Stimulated activated CD4-positive, alpha-beta T cell treated with anti-CD3 and anti-CD28 coated beads, Interleukin-15, amount 100 ng/mL, for 1 hour (primary cell): ENCODE results near the gene PRSS38.
"Not testable (repeated sequence)": the region's sequence is repeated elsewhere in the genome, so short reads cannot be mapped to it uniquely, and the experiment has no call there.

Experiments used
- DNase-seq, 2 donors: peaks; one replicate each; pipeline ENCODE4 v3.0.0-alpha.2; 2020; ENCODE audit warnings: low read depth in 1 of 2, low spot score in 1 of 2

The PRSS38 gene

DNA sequence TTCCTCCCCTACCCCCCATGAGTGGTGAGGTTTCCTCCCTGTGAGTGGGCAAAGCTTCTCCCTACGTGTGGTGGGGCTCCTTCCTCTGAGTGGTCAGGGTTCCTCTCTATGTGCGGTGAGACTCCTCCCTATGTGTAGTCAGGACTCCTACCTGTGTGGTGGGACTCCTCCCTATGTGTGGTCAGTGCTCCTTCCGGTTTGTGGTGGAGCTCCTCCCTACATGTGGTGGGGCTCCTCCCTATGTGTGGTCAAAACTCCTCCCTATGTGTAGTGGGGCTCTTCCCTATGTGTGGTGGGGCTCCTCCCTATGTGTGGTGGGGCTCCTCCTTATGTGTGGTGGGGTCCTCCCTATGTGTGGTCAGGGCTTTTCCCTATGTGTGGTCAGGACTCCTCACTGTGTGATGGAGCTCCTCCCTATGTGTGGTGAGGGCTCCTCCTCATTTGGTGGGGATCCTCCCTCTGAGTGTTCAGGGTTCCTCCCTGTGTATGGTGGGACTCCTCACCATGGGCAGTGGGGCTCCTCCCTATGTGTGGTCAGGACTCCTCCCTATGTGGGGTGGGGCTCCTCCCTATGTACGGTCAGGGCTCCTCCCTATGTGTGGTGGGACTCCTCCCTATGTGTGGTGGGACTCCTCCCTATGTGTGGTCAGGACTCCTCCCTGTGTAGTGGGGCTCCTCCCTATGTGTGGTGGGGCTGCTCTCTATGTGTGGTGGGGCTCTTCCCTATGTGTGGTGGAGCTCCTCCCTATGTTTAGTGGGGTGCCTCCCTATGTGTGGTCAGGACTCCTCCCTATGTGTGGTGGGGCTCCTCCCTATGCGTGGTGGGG lies 29.1 kb downstream of the PRSS38 start:
- DNase-seq, result no peak

DNA sequence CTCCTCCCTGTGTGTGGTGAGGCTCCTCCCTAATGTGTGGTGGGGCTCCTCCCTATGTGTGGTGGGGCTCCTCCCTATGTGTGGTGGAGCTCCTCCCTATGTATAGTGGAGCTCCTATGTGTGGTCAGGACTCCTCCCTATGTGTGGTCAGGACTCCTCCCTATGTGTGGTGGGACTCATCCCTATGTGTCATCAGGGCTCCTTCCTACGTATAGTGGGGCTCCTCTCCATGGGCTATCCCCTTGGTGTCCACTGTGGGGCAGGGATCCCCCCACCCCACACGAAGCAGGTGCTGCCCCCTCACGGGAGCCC lies 29.6 kb downstream of the PRSS38 start:
- DNase-seq, result no peak

DNA sequence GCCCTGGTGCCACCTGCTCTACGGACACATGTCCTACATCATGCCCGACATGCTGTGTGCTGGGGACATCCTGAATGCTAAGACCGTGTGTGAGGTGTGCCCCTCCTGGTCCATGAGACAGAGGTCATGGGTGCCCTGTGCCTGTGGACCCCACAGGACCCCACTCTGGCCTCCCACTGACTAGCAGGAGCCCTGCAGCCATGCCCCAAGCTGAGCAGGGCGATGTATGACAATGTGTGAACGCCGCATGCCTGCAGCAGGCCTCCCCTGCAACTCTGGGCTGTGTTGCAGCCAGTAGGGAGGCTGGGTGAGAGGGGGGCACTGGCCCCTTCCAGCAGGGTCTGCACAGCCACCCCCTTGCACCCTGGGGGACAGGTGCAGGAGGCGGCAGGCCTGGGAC lies 30.0 kb downstream of the PRSS38 start:
- DNase-seq, result no peak

DNA sequence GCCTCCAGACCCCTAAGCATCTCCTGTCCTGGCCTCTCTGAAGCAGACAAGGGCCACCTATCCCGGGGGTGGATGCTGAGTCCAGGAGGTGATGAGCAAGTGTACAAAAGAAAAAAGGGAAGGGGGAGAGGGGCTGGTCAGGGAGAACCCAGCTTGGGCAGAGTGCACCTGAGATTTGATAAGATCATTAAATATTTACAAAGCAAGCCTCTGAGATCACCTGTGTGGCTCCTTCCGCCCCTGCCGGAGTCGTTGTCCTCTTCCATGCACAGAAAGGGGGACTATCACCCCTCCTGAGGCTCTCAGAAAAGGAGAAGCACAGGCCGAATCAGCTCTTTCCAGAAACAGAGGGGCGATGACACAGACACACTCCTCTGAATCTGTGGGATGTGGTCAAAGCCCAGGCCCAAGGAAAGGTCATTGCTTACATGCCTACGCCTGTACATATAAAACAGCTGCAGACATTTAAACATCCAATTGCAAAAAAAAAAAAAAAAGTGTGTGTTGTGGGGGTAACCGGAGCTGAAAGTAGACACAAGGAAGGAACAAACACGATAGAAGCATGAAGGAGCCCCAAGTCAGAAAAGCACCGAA lies 30.9 kb downstream of the PRSS38 start:
- DNase-seq, result no peak

DNA sequence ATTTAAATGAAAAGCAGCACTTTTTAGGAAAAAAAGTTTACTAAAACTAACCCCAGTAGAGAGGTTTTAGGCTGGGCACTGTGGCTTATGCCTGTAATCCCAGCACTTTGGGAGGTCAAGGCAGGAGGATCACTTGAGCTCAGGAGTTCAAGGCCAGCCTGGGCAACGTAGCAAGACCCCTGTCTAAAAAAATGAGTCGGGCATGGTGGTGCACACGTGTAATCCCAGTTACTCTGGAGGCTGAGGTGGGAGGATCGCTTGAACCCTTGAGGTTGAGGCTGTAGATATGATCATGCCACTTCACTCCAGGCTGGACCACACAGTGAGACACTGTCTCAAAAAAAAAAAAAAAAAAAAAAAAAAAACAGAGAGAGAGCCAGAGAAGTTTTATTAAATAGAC lies 31.6 kb downstream of the PRSS38 start:
- not testable (repeated sequence) for DNase-seq

DNA sequence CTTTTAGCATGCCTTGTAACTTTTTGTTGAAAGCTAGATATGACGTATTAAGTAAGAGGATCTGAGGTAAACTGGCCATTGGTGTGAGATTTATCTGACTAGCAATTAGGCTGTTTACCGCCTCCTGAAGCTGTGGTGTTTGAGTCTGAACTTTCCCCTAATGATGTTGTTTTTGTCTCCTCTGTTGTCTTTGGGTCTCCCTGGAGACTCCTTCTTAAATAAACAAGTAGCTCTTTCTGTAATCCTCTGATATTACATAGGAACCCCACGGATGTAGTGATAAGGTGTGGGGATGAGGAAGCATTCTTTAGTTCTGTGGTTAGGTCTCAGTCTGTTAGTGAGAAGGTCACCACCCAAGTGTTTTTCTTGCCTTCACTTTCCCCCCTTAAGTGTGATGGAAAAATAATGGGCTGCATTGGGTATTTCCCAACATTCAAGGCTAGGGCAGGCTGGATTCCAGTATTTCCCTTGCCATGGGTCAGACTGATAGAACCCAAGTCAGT lies 33.0 kb downstream of the PRSS38 start:
- DNase-seq, result no peak

DNA sequence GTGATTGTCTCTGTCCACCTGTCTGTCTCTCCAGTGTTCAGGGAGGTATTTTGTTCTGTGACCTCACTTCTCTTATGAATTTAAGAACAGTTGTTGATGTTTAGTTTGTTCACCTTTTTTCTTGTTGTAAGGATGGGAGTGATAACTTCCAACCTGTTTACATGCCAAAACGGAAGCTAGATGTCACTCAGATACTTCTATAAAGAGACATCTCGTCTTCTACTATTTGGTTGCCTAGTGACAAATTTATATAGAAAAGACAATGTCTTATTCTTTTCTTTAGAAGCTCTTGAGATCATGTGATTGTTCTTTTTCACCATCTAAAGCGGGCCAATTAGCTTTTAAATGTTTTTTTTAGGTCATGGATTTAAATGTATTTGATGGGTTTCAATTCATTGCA lies 33.8 kb downstream of the PRSS38 start:
- no peak for DNase-seq

DNA sequence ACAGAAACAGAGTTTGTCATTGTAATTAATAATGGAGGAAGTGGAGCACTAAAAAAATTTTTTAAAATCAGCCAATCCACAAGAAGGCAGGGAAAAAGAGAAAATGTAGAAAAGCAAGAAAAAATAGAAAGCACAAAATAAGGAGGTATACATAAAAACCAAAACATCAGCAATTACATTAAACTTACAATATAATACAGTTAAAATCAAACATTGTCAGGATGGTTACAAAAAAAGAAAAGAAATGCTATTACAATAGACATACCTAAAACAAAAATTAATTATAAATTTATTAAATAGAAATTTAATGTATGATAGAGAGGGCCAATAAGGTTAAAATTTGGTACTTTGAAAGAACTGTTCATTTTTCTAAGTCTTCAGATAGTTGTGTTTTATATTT lies 38.7 kb downstream of the PRSS38 start:
- DNase-seq, result no peak

DNA sequence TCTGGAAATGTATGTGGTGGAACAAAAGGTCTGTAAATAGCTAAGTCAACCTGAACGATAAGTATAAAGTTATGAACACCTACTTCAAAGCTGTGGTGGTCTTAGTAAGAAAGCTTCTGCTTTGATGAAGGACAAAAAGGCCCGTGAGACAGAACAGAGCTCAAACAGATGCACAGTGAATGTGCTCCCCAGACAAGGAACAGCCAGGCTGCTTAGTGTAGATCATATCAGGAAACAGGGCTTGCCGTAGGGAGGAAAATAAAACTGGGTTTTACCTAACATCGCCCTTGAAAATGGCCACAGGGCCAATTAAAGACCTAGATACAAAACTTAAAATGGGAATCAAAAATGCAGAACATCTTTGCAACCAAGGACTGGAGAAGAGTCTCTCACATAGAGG lies 40.2 kb downstream of the PRSS38 start:
- DNase-seq, result no peak

DNA sequence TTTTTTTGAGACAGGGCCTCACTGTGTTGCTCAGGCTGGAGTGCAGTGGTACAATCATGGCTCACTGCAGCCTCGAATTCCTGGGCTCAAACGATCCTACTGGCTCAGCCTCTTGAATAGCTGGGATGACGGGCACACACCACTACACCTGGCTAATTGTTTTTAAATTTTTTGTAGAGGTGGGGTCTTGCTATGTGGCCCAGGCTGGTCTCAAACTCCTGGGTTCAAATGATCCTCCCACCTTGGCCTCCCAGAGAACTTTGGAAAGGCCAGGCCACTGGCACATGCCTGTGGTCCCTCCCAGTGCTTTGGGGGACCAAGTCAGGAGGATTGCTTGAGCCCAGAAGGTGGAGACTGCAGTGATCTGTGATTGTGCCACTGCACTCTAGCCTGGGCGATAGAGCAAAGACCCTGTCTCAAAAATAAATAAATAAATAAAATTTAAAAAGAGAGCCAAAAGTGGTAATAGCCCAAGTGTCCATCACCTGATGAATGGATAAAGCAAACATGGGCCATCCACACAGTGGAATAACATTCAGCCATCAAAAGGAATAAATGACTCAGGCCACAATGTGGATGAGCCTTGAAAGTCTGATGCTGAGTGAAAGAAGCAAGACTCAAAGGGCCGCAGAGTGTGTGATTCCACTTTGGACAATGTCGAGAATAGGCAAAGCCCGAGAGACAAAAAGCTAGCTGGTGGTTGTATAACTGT lies 40.8 kb downstream of the PRSS38 start:
- DNase-seq, result no peak

DNA sequence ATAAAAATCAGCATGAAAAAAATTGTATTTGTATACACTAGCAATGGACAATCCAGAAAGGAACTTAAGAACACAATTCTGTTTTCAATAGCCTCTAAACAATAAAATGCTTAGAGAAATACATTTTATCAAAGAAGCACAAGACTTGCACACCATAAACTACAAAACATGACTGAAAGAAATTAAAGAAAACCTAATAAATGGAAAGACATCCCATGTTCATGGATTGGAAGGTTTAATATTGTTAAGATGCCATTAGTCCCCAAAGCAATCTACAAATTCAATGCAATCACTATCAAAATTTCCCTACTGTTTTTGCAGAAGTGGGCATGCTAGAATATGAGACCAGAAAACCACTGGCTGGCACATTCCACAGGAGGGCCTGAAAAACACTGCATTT lies 49.4 kb downstream of the PRSS38 start:
- DNase-seq, result no peak

DNA sequence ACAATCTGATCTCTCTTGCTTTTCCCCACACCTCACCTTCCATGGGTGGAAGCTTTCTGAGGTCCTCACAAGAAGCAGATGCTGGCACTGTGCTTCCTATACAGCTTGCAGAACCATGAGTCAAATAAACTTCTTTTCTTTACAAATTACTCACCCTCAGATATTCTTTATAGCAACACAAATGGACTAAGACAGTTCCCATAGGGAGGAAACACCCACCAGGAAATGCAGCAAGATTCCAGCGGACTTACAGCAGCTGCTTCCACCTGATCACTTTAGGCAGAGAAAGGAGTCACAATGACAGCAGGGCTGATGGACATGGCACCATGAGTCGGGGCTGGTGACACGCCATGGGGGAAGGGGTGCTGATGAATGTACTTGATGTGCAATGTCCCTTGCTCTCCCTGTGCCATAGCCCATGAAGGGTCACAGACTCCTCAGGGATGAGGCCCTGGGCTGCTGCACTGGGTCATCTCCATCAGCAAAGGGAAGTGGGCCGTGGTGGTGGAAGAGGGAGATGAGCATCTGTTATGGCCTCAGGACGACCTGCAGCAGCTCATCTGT lies 53.9 kb downstream of the PRSS38 start:
- DNase-seq, result no peak

DNA sequence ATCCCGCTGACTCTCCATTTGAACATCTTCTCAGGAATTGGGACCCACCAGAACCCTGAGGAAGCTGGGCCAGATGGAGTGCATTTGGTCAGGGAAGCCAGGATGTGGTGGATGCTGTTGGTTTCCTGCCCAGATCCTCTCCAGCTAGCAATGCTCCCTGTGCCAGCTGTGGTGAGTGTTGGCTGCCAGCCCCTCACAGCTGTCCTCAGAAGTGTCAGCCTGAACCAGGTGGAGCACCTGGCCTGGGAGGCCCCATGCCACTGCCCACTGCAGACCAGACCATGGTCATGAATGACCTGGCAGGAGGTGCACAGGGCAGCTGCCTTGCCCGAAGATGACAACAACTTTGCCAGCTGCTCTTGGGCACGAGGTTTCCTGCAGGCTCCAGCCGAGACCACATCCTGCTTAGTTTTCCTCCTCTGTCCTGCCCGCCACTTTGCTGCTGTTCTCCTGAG lies 54.4 kb downstream of the PRSS38 start:
- no peak for DNase-seq

DNA sequence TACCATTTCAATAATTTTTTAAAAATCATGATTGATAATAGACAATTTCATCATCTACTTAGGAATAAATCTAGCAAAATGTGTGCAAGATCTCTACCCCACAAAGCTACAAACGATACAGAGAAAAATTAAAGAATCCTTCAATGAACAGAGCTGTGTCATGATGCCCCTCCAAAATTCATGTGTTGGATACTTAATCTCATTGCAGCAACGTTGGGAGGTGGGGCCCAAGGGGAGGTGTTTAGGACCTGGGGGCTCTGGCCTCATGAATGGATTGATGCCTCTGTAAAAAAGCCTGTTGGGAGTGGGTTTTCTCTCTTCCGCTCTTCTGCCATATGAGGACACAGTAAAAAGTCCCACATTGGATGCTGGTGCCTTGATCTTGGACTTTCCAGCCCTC lies 54.9 kb downstream of the PRSS38 start:
- DNase-seq, result no peak

DNA sequence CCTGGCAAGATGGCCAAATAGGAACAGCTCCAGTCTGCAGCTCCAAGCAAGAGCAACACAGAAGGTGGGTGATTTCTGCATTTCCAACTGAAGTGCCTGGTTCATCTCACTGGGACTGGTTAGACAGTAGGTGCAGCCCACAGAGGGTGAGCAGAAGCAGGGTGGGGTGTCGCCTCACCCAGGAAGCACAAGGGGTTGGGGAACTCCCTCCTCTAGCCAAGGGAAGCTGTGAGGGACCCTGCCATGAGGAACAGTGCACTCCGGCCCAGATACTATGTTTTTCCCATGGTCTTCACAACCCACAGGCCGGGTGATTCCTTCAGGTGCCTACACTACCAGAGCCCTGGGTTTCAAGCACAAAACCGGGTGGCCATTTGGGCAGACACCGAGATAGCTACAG lies 56.4 kb downstream of the PRSS38 start:
- DNase-seq, result not testable (repeated sequence)

DNA sequence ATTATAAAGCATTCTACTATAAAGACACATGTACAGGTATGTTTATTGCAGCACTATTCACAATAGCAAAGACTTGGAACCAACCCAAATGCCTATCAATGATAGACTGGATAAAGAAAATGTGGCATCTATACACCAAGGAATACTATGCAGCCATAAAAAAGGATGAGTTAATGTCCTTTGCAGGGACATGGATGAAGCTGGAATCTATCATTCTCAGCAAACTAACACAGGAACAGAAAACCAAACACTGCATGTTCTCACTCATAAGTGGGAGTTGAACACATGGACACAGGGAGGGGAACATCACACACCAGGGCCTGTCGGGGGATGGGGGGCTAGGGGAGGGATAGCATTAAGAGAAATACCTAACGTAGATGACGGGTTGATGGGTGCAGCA lies 62.3 kb downstream of the PRSS38 start:
- not testable (repeated sequence) for DNase-seq

DNA sequence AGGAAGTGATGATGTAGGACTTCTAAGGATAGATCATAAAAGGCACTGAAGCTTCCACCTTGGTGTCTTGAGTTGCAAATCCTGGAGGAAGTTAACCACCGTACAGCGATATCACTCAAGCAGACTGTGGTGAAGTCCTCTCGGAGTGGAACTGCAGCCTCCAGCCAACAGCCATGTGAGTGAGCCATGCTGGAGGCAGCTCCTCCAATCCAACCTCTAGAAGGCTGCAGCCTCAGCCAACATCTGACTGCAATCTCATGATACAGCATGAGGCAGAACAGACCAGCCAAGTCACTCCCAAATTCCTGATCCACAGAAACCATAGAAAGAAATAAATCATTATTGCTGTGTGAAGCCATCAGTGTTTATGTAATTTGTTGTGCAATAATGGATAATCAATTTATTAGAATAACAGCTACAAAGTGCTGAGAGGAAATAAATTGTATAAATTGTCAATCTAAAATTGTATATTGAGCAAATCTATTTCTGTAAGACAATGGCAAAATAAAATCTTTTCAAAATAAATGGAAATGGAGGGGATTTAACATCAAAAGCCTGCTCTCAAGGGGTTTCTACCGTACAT lies 65.0 kb downstream of the PRSS38 start:
- DNase-seq, result no peak

DNA sequence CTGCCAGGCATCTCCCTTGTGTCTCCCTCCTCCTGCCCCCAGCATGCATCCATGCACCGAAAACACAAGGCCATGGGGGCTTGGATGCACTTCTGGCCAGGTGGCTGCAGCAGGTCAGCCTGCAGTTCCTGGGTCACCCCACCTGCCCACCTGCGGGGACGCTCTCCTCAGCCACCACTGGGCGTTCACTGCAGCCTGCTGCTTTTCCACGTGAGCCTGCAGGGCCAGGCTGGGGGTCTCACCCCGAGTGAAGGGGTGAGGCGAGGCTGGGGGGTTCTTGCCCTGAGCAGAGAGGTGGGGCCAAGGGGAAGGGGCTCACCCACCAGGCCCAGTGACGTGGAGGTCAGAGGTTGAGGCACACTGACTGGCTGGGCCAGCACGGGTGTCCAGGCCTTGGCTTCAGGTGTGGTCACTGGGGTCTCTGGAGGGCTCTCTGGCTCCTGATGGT lies 67.6 kb downstream of the PRSS38 start:
- DNase-seq, result no peak

DNA sequence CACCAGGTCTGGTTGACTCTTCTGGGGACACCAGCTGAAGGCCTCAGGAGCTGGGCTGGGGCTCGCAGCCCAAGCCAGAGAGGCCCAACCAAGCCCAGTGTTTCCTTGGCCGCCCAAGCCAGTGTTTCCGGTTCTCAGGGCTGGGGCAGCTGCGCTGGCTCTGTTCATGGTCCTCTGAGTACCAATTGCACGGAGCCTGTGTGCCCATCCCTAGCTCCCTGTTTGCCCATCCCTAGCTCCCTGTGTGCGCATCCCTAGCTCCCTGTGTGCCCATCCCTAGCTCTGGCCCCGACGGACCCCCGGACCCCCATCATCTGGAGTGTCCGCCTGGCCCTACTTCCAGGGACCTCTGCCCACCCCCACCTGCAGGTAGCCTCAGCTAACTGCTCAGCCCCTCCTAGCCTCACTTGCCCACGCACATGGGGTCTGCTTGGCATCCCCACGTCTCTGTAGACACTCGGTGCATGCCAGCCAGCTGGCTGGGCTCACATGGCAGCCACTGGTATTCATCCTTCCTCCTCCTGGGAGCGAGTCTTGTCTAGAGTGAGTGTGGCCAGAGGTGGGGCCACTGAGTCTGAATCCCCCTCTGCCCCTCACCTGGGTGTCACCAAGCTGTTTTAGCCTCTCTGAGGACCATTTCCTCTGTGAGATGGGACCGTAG lies 68.3 kb downstream of the PRSS38 start:
- DNase-seq, result no peak

DNA sequence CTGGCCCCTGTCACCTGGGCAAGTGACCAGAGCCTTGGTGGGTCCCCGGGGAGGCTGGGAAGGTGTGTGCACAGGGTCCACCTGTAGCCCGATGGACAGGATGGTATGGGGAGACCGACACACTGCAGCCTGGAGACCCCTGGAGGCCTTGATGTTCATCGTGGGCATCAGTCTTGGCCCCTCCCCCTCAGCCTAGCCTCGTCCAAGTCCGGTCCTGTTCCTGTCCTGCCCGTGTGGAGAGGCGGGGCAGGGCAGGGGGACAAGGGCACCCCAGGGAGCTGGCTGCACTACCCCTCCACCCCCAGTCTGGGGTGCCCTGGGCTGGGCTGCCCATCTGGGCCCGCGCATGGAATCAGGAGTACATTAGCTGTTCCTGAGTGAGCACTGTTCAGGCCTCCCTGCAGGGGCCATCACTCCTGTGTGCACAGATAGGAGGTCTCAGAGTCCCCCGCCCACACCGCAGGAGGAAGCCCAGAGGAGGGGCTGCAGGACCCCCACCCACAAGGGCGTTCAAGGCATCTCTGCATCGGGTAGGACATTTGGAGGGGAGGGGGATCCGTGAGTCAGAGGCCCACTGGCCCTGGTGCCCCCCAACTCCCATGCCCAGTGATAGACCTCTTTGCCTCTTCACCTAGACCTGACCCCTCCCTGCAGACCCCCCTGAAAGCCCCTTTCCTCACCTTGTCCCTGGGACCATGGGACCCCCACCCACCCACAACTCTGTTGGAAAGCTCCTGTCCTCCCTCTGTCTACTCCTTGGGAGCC lies 69.1 kb downstream of the PRSS38 start:
- DNase-seq, result no peak
